Inflammatory macrophage treated with lipopolysaccharide for 4 hours (primary cell): ENCODE results near the gene COPZ2.

Source experiments
- DNase-seq: peaks from one replicate; pipeline ENCODE4 v3.0.0-alpha.2; 2020

The COPZ2 gene

DNA sequence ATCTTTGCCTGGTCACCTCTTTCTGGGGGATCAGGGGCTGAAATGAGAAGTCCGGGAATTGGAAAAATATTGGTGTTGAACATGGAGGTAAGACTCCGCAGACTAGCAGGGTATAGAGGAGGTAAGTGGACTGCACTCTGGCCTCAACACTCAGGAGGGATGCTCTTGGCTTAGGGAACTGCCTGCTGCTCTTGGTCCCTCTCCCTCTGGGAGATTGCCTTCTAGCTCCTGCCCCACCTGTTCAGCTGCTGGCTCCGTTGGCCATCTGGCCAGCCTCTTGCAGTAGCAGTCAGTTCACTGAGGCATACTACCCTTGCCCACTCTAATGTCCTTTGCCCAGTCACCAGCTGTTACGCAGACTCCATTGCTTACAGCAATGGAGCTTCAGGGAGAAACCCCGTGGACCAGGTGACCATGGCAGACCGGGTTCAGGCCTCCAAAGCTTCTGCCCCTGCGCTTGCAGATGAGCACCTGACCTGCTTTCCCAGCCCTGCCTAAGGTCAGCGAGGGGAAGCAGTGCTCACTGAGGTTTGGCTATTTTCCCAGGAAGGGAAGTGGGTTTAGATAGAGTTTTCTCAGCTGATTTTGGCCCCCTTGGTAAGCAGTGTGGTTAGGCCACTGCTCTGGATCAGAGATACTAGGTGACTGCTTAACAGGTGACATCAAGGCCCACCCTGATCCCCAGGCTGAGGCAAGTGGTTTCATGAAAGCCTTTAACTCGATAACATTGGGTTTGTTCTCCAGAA is 54.8 kb downstream of the COPZ2 start:
- peak; percentile 44 for DNase-seq

DNA sequence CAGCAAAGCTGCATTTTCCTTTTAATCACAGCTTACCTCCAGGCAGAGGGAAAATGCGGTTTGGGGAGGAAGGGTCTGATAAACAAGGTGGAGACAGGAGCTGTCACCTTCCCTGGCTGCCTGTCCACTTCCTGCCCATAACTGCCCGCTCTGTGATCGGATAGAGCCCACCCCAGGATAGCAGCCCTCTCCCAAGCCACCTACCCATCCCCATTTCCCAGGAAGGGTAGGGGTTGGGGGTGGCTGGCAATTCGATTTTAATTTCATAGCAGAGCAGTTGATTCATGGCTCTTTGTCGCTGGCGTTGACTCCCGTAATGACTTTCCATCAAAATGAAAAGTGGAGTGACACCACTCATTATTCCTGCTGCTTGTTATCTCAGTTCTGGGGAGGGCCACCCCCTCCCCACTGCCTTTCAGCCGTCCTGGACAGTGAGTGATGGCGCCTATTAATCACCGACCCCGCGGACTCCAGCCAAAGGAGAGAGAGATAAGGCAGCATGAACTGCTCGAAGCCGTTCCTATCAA is 55.4 kb downstream of the COPZ2 start:
- no peak for DNase-seq

DNA sequence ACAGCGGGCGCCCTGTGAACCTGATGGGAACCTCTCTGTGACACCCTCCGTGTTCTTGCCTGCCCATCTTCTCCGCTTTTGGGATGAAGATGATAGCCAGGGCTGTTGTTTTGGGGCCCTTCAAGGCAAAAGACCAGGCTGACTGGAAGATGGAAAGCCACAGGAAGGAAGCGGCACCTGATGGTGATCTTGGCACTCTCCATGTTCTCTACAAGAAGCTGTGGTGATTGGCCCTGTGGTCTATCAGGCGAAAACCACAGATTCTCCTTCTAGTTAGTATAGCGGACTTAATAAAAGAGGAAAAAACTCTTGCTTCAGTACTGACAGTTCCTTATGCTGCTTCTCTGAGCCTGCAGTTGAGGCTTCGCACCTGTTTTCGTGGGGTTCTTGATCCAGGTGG is 56.1 kb downstream of the COPZ2 start:
- no peak for DNase-seq

- DNase-seq, result no peak
Measured at GRCh38 chr17:47980541-47980940, 57.1 kb downstream of the COPZ2 start.

- peak; percentile 52 for DNase-seq
Measured at GRCh38 chr17:47978324-47978723, 59.3 kb downstream of the COPZ2 start.
